GM21717 (cell line): Measurements from ENCODE around the gene FAM83C.

Experiments
- ATAC-seq: cut with Tn5 transposase; IDR thresholded peaks from one replicate; pipeline ENCODE4 v1.9.1; 2021; ENCODE audit warnings: mild to moderate bottlenecking, moderate library complexity; ENCODE audit not compliant: unreplicated experiment

The FAM83C gene

DNA sequence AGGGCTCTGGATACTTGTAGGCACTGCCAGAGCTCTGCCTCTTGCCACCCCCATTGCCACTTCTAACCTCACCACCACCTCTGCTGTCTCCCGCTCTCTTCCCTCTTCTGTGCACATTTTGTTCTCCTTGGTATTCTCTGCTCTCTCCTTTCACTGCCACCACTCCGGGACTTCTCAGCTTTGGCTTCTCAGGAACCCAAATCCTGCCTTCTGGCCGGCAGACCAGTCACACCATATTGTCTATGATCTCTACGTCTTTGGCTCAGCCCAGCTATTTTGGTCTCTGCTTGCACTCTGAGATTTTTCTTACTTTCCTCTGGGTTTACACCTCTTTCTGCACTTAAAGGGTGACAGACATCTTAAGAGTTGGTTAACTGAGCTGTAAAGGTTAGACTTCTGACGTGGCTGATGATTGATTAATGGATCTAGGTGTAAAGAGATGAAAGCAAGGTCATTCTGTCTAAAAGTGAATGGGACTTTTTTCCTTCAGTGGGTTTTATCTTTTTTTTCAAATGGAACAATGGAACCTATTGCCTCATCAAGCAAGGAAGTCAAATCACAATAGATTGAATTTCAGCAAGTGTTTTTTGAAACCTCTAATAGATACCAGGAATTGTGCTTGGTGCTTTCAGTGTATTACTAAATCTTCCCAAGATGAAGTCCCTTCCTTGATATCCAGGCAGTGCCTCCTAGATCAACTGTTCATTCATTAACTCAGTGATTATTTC is 52.0 kb downstream of the FAM83C start:
- no peak for ATAC-seq

GRCh38 chr20:35238735-35239134 is 53.5 kb downstream of the FAM83C start:
- no peak for ATAC-seq

- ATAC-seq: no peak
These were observed 54.1 kb downstream of the FAM83C start for GRCh38 chr20:35238170-35238569.

GRCh38 chr20:35237486-35237885 is 54.7 kb downstream of the FAM83C start:
- no peak for ATAC-seq

DNA sequence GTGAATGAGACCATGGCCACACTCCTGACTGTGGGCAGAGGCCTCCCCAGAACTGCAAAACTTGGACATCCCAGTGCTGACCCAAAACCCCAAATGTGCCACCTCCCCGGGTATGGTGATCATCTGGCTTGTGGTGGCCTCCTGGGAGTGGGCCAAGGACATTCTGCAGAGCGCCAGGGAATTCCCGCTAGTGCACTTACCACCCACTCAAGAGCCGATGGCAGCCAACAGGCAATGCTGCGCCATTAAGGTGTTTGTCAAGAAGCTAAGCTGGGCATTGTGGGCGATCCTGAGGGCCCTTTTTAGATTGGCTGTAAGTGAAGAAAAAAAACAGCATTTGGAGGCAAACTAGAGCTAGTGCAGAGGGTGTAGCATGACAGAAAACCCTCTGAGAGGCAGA is 56.3 kb downstream of the FAM83C start:
- ATAC-seq: no peak
